SU-DHL-6 (cell line): ENCODE measurements around the gene MPZL2.
"Not testable (repeated sequence)": the region's sequence is repeated elsewhere in the genome, so short reads cannot be mapped to it uniquely, and the experiment has no call there.

Experiments
- H2AFZ ChIP-seq: fragments of 200-600 bp; sonication (generic); 2 replicates; pipeline ENCODE4 v1.6.1; 2014; ENCODE audit warnings: low read depth, mild to moderate bottlenecking, moderate library complexity, mixed read lengths, antibody characterized with exemption, low read length; ENCODE audit not compliant: severe bottlenecking
- H3F3A ChIP-seq: fragments of 200-600 bp; shearing (Covaris generic); 2 replicates; pipeline ENCODE4 v1.6.0; 2016; ENCODE audit warnings: antibody characterized with exemption, mild to moderate bottlenecking; ENCODE audit not compliant: insufficient read depth
- H3K27ac ChIP-seq: fragments of 200-600 bp; sonication (generic); 2 replicates; pipeline ENCODE4 v1.5.1; 2016; ENCODE audit warnings: low read depth, mild to moderate bottlenecking, low read length, moderate library complexity, mixed read lengths
- H3K27me3 ChIP-seq: fragments of 200-600 bp; sonication (generic), shearing (Covaris generic); 2 replicates; pipeline ENCODE4 v1.6.0; 2014; ENCODE audit warnings: mild to moderate bottlenecking, low read length
- H3K36me3 ChIP-seq: fragments of 200-600 bp; sonication (generic); 2 replicates; pipeline ENCODE4 v1.6.1; 2014; ENCODE audit warnings: mild to moderate bottlenecking, low read length, mixed read lengths
- H3K4me2 ChIP-seq: fragments of 300-600, 200-600 bp; shearing (Covaris generic), sonication (generic); 2 replicates; pipeline ENCODE4 v1.6.0; 2014; ENCODE audit warnings: low read length, low read depth, mild to moderate bottlenecking; ENCODE audit not compliant: poor library complexity, severe bottlenecking
- H3K4me3 ChIP-seq: fragments of 200-600 bp; sonication (generic); 2 replicates; pipeline ENCODE4 v1.5.1; 2014; ENCODE audit warnings: antibody characterized with exemption, low read length, mild to moderate bottlenecking, mixed read lengths; ENCODE audit not compliant: insufficient read depth, poor library complexity, severe bottlenecking
- H3K79me2 ChIP-seq: fragments of 200-600 bp; sonication (generic); 2 replicates; pipeline ENCODE4 v1.6.1; 2014; ENCODE audit warnings: mild to moderate bottlenecking, low read length, moderate library complexity; ENCODE audit not compliant: insufficient read depth
- H3K9ac ChIP-seq: fragments of 200-600 bp; sonication (generic); 2 replicates; pipeline ENCODE4 v1.7.0; 2014; ENCODE audit warnings: mild to moderate bottlenecking, low read length
- H3K9me2 ChIP-seq: fragments of 200-600 bp; sonication (generic); replicated peaks from 2 replicates; pipeline ENCODE4 v1.6.1; 2014; ENCODE audit warnings: low read length; ENCODE audit not compliant: insufficient read depth
- H3K9me3 ChIP-seq: fragments of 200-600 bp; sonication (generic); 2 replicates; pipeline ENCODE4 v1.6.1; 2014; ENCODE audit warnings: low read length, mixed read lengths; ENCODE audit not compliant: insufficient read depth
- H4K20me1 ChIP-seq: fragments of 200-600 bp; sonication (generic); 2 replicates; pipeline ENCODE4 v1.6.1; 2014; ENCODE audit warnings: low read depth, mild to moderate bottlenecking, antibody characterized with exemption, low read length, moderate library complexity, mixed read lengths
- EZH2phosphoT487 ChIP-seq: fragments of 200-600 bp; sonication (generic), shearing (Covaris generic); conservative IDR thresholded peaks from 2 replicates; pipeline ENCODE4 v1.6.1; 2018; ENCODE audit warnings: mild to moderate bottlenecking, antibody characterized with exemption, low read length, moderate library complexity, mixed read lengths
- TF ChIP-seq, protein P1 (sequence below): fragments of 200-600 bp; sonication (generic); IDR thresholded peaks from one replicate; pipeline ENCODE4 v1.5.1; 2017; ENCODE audit warnings: antibody characterized with exemption, mild to moderate bottlenecking, low read length, moderate library complexity; ENCODE audit not compliant: insufficient read depth, poor library complexity, severe bottlenecking

Gene MPZL2

DNA sequence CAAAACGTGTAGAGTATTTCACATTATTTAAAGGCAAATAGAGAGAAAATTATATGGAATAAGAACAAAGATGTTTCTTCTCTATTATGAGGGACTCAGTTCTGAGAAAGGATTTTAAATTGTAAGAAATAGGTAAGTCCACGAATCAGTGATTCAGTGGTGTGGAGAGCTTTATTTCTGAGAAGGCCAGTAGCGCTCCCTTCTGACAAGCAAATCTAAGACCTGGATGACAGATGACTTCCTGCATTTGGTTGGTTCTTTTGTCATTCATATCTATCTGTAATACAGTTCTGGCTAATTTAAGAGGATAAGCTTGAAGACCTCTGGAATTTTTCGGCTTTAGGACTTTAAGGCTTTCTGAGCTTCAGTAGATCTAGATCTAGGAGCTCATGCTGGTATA lies 47.4 kb upstream of the MPZL2 start:
- Histone ChIP-seq H3K27ac (no peak overlapping the region), H3K4me3 (no peak overlapping the region), H3K9me3 (no peaks in the 10 kb centered on the region), H3K27me3 (no peaks in the 10 kb centered on the region), H3K4me2 (no peak overlapping the region), H3K9me2 (no peaks in the 10 kb centered on the region), H4K20me1 (no peaks in the 10 kb centered on the region), H2AFZ (no peak overlapping the region), H3K9ac (no peak overlapping the region), H3K36me3 (no peaks in the 10 kb centered on the region), H3F3A (0 out of 2 replicates have a peak, but pooled peaks cover 5% of the 10 kb centered on the region), H3K79me2 (no peaks in the 10 kb centered on the region)
- no peak for TF ChIP-seq EZH2phosphoT487
- TF ChIP-seq, protein P1, sequence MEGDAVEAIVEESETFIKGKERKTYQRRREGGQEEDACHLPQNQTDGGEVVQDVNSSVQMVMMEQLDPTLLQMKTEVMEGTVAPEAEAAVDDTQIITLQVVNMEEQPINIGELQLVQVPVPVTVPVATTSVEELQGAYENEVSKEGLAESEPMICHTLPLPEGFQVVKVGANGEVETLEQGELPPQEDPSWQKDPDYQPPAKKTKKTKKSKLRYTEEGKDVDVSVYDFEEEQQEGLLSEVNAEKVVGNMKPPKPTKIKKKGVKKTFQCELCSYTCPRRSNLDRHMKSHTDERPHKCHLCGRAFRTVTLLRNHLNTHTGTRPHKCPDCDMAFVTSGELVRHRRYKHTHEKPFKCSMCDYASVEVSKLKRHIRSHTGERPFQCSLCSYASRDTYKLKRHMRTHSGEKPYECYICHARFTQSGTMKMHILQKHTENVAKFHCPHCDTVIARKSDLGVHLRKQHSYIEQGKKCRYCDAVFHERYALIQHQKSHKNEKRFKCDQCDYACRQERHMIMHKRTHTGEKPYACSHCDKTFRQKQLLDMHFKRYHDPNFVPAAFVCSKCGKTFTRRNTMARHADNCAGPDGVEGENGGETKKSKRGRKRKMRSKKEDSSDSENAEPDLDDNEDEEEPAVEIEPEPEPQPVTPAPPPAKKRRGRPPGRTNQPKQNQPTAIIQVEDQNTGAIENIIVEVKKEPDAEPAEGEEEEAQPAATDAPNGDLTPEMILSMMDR, result no peak

DNA sequence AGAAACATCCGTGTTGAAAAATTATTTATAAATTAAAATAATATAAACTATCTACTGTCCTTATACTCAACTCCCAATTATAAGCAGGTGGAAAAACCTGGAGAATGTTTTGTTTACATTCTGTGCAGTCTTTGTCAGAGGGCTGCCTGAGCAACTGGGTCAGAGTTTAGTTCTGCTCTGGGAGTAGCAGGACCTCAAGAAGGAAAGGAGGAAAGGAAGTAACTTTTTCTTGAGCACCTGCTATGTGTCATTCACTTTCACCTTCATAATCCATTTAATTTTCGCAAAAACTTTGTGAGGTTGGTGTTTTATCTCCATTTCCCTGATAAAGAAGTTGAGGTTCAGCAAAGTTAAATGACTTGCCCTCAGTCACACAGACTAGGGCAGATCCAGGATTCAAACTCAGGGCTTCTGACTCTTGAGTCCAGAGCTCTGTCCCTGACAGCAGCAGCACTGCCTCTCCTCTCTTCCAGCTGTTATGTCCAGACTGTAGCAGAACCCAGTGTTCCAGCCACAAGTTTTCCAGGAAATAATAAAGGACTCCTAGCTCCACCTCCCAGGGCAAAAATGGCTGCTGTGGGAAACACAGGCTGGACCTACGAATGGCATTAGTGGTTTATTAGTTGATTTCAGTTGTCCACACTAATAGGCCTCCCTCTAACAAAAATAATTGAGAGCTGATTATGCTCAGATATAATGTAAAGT lies 46.8 kb upstream of the MPZL2 start:
- Histone ChIP-seq H3K9ac (no peak overlapping the region), H3K9me3 (no peaks in the 10 kb centered on the region), H3K36me3 (no peaks in the 10 kb centered on the region), H2AFZ (no peak overlapping the region), H3K79me2 (no peaks in the 10 kb centered on the region), H3K27ac (no peak overlapping the region), H3K9me2 (no peaks in the 10 kb centered on the region), H3K27me3 (no peaks in the 10 kb centered on the region), H3F3A (no peaks in the 10 kb centered on the region), H3K4me3 (no peak overlapping the region), H3K4me2 (no peak overlapping the region), H4K20me1 (no peaks in the 10 kb centered on the region)
- TF ChIP-seq, protein P1, result no peak
- TF ChIP-seq EZH2phosphoT487, result no peak

DNA sequence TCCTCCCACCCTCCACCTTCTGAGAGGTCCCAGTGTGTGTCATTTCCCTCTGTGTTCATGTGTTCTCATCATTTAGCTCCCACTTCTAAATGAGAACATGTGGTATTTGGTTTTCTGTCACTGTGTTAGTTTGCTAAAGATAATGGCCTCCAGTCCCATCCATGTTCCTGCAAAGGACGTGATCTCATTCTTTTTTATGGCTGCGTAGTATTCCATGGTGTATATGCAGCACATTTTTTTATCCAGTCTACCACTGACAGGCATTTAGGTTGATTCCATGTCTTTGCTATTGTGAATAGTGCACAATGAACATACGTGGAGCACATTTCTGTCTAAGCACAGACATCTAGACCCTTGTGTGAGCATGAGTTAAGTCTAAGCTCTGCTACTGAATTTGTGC lies 46.2 kb upstream of the MPZL2 start:
- no peak overlapping the region for H3K4me2 ChIP-seq
- TF ChIP-seq, protein P1, result no peak
- TF ChIP-seq EZH2phosphoT487, result no peak
- H3K79me2 ChIP-seq, result no peaks in the 10 kb centered on the region

DNA sequence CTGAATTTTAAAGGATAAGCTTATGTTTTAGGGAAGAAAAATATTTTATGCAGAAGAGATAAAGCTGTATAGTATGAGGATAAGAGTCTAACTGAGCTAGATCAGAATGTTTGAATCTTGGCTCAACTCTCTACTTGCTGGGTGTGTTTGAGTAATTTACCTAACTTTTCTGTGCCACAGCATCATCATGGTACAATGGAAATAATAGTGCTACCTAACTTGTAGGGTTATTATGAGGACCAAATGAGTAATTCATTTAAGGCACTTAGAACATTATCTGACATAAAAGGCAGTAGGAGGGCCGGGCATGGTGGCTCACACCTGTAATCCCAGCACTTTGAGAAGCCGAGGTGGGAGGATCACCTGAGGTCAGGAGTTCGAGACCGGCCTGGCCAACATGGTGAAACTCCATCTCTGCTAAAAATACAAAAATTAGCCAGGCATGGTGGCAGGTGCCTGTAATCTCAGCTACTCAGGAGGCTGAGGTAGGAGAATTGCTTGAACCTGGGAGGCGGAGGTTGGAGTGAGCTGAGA lies 45.0 kb upstream of the MPZL2 start:
- not testable (repeated sequence) for H3K9me2 ChIP-seq, H3K79me2 ChIP-seq, H3K27me3 ChIP-seq, H3K36me3 ChIP-seq, H3K4me3 ChIP-seq, H3K9me3 ChIP-seq, H3K9ac ChIP-seq, H3K27ac ChIP-seq, H4K20me1 ChIP-seq, H2AFZ ChIP-seq, H3K4me2 ChIP-seq, H3F3A ChIP-seq

More for the DNA sequence above, 46.2 kb upstream of the MPZL2 start:
- no peak overlapping the region for H3K27ac ChIP-seq
- H3K9me3 ChIP-seq, result no peaks in the 10 kb centered on the region
- no peak overlapping the region for H3K4me3 ChIP-seq
- no peak overlapping the region for H2AFZ ChIP-seq
- H3K9me2 ChIP-seq, result no peaks in the 10 kb centered on the region
- no peaks in the 10 kb centered on the region for H3K27me3 ChIP-seq
- no peaks in the 10 kb centered on the region for H3F3A ChIP-seq
- H4K20me1 ChIP-seq, result no peaks in the 10 kb centered on the region
- no peak overlapping the region for H3K9ac ChIP-seq
- H3K36me3 ChIP-seq, result no peaks in the 10 kb centered on the region
